B cell (primary cell): Measurements from ENCODE around the gene DGAT2. TPM values are rescaled to one million over a fixed set of nuclear protein-coding genes. Genes with fewer than 3 reads are reported as not detected.

Experiments
- ATAC-seq: fragments of 200-7000 bp; cut with Tn5 transposase; one replicate; pipeline ENCODE4 v1.10.0; 2021; ENCODE audit warnings: low read depth, mild to moderate bottlenecking, moderate number of reproducible peaks, moderate library complexity
- CTCF ChIA-PET: fragments of 350-600 bp; sonication (Branson Sonifier 250); formaldehyde crosslinking; loops from one replicate; lab custom pipeline; 2021; ENCODE audit warnings: antibody characterized with exemption, inconsistent platforms; lab: Charles Lee
- POLR2A ChIA-PET: fragments of 350-600 bp; sonication (Branson Sonifier 250); formaldehyde crosslinking; loops from one replicate; lab custom pipeline; 2021; ENCODE audit warnings: antibody characterized with exemption; lab: Charles Lee
- DNase-seq: peaks from one replicate; pipeline ENCODE4 v3.0.0; 2013
- H2AFZ ChIP-seq: 2 replicates; pipeline ENCODE4 v1.6.1; 2012; ENCODE audit warnings: mild to moderate bottlenecking, low read depth, low read length; ENCODE audit not compliant: insufficient read depth, poor library complexity, severe bottlenecking
- H3K27ac ChIP-seq, 2 donors: 1 replicate in 1 of 2; 2 replicates in 1 of 2; pipeline ENCODE4 v1.5.1; 2012 to 2013; ENCODE audit warnings: low read length in 2 of 2, mild to moderate bottlenecking in 2 of 2, moderate library complexity in 1 of 2
- H3K27me3 ChIP-seq, 4 experiments: fragments of 200-600 bp in 1 of 4; sonication (generic) in 1 of 4; replicated peaks in 1 of 4; 1 replicate in 2 of 4; 2 replicates in 2 of 4; pipeline versions ENCODE4 v1.6.1 to v1.7.0; 2013 to 2016; ENCODE audit warnings: low read length in 3 of 4, mild to moderate bottlenecking in 2 of 4, mixed read lengths in 1 of 4, moderate library complexity in 1 of 4; ENCODE audit not compliant: insufficient read depth in 4 of 4, control insufficient read depth in 3 of 4; ENCODE audit errors: control extremely low read depth in 1 of 4
- H3K36me3 ChIP-seq, 2 experiments: replicated peaks in 1 of 2; 1 replicate in 1 of 2; 2 replicates in 1 of 2; pipeline versions ENCODE4 v1.6.1 to v1.7.1; 2013; ENCODE audit warnings: low read length in 1 of 2; ENCODE audit not compliant: insufficient read depth in 2 of 2, control insufficient read depth in 1 of 2; ENCODE audit errors: control extremely low read depth in 1 of 2, extremely low read depth in 1 of 2
- H3K4me1 ChIP-seq, 2 donors: fragments of 200-600 bp in 1 of 2; sonication (generic) in 1 of 2; 1 replicate in 1 of 2; 2 replicates in 1 of 2; pipeline versions ENCODE4 v1.5.1 to v1.6.1; 2013 to 2017; ENCODE audit warnings: low read length in 2 of 2; ENCODE audit not compliant: control insufficient read depth in 2 of 2, insufficient read depth in 2 of 2
- H3K4me2 ChIP-seq: replicated peaks from 2 replicates; pipeline ENCODE3; 2012; ENCODE audit warnings: mild to moderate bottlenecking, low read depth, low read length; ENCODE audit not compliant: poor library complexity, severe bottlenecking
- H3K4me3 ChIP-seq, 5 experiments: fragments of 200-600 bp in 1 of 5; sonication (generic) in 1 of 5; 1 replicate in 3 of 5; 2 replicates in 2 of 5; pipeline versions ENCODE4 v1.5.1 to v1.7.0; 2011 to 2016; ENCODE audit warnings: low read length in 4 of 5, mild to moderate bottlenecking in 4 of 5, low read depth in 2 of 5, control low read depth in 1 of 5, moderate library complexity in 1 of 5; ENCODE audit not compliant: insufficient read depth in 1 of 5; ENCODE audit errors: control extremely low read depth in 1 of 5, extremely low read depth in 1 of 5
- H3K79me2 ChIP-seq: fragments of 200-600 bp; sonication (generic); one replicate; pipeline ENCODE4 v1.6.0; 2016; ENCODE audit warnings: low read length; ENCODE audit not compliant: control insufficient read depth, insufficient read depth
- H3K9ac ChIP-seq: fragments of 200-600 bp; sonication (generic); 2 replicates; pipeline ENCODE4 v1.6.1; 2017; ENCODE audit warnings: mild to moderate bottlenecking, low read length, moderate library complexity
- H3K9me3 ChIP-seq, 3 donors: one replicate each; pipeline versions ENCODE4 v1.6.1 to v1.7.1; 2013; ENCODE audit warnings: low read length in 2 of 3; ENCODE audit not compliant: control insufficient read depth in 2 of 3, insufficient read depth in 1 of 3; ENCODE audit errors: control extremely low read depth in 1 of 3
- H4K20me1 ChIP-seq: 2 replicates; pipeline ENCODE4 v1.6.0; 2012; ENCODE audit warnings: mild to moderate bottlenecking, low read length; ENCODE audit not compliant: insufficient read depth, control insufficient read depth, poor library complexity, severe bottlenecking
- H3K27ac Mint-ChIP-seq: one replicate; pipeline ENCODE4 v1.8.0; 2021; ENCODE audit warnings: mixed read lengths
- H3K27me3 Mint-ChIP-seq: one replicate; pipeline ENCODE4 v1.8.0; 2021; ENCODE audit warnings: mixed read lengths
- H3K4me1 Mint-ChIP-seq: one replicate; pipeline ENCODE4 v1.8.0; 2021; ENCODE audit warnings: mixed read lengths
- H3K4me3 Mint-ChIP-seq: one replicate; pipeline ENCODE4 v1.8.0; 2021; ENCODE audit warnings: mixed read lengths
- H3K9me3 Mint-ChIP-seq: one replicate; pipeline ENCODE4 v1.8.0; 2022; ENCODE audit warnings: mixed read lengths; ENCODE audit not compliant: insufficient read depth
- CTCF ChIP-seq: fragments of 200-600 bp; IDR thresholded peaks from one replicate; pipeline ENCODE4 v1.8.0; 2022; ENCODE audit warnings: antibody characterized with exemption, mild to moderate bottlenecking
- EZH2 ChIP-seq: IDR thresholded peaks from 2 replicates; pipeline ENCODE4 v1.6.1; 2012; ENCODE audit warnings: borderline replicate concordance, low read depth, mild to moderate bottlenecking, moderate library complexity, low read length; ENCODE audit not compliant: insufficient read depth, poor library complexity, severe bottlenecking
- WGBS: methylation state at CpG from one replicate; pipeline ENCODE4 v1.1.5; 2013; ENCODE audit warnings: missing lambda C conversion rate; ENCODE audit not compliant: insufficient coverage; 5-methylcytosine and 5-hydroxymethylcytosine counted together
- intact Hi-C: fragments of 100-400 bp; cut with micrococcal nuclease; formaldehyde crosslinking; loops from one replicate; pipeline ENCODE4 v1.10.0; 2022
- polyA plus RNA-seq: library from polyadenylated mRNA; depleted of rRNA; stranded (reverse); fragments of >200 nt; gene quantifications from 2 replicates; pipeline ENCODE4 v1.2.3, GENCODE V29; 2012
- total RNA-seq, 2 donors: library from RNA; stranded (reverse); fragments of 120-200 nt in 1 of 2; gene quantifications; 1 replicate in 1 of 2; 2 replicates in 1 of 2; pipeline versions ENCODE4 v1.2.3 to v1.2.4, GENCODE V29; 2013 to 2022

Gene DGAT2
- total and polyA plus RNA-seq, 2 donors (not counting 1 experiment from before 2014, with no cell fraction given), result 5.8 to 6.5 TPM

DNA sequence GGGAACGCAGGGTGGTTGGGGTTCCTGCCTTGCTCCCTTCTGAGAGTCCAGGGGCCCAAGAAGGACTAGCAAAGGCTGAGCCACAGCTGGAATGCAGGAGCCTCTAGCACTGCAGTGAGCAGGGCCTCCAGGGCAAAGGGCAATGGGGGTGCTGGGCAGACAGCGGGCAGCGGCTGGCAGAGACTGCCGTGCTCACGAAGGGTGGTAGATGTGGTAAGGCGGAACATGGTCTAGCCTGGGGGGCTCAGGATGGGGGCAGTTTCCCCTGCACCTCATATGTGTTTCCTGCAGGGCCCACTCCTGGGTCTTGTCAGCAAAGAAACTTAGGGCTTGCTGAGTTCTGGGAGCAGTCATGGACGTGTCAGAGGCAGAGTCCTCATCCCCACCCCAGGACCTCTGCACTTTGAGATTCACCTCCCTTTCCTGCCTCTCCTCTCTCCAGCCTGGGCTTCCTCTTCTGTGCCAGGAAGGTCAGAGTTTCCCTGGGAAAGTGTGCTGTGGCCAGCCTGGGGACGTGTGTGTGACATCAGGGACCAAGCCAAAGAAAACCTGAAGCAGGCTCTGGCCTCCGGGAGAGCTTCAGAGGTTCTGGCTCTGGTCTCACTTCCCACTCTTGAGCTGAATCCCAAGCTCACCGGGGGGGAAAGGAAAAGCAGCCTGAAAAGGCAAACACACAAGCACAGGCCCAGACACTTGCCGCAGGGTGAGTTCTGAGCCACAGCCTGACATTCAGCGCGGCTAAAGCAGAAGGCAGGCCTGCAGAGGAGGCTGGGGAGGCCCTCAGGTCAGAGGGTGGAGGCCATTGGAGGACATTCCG, 46.5 kb upstream of the DGAT2 start:
- Mint-ChIP-seq H3K9me3 (no peaks in the 10 kb centered on the region), H3K4me3 (no peak overlapping the region), H3K27ac (no peak overlapping the region), H3K27me3 (no peaks in the 10 kb centered on the region), H3K4me1 (no peaks in the 10 kb centered on the region)
- intact Hi-C loops, result loop anchor here (5.0 to 10.0 kb wide), 2 partner anchors 265 to 433 kb away; no protein-coding TSS in a partner anchor
- Histone ChIP-seq H3K4me1 (no peaks in the 10 kb centered on the region), H3K36me3 (no peaks in the 10 kb centered on the region), H3K9me3 (no peaks in the 10 kb centered on the region), H3K9ac (no peak overlapping the region), H3K27me3 (no peaks in the 10 kb centered on the region), H3K4me2 (no peak overlapping the region), H4K20me1 (no peaks in the 10 kb centered on the region), H3K27ac (no peak overlapping the region), H2AFZ (no peak overlapping the region), H3K4me3 (no peak overlapping the region), H3K79me2 (no peaks in the 10 kb centered on the region)
- POLR2A ChIA-PET, result interaction anchor here (0.5 to 1.5 kb wide), 2 partner anchors 47 to 161 kb away, joined by 3 to 4 read pairs; partner anchors contain the start of gene DGAT2
- TF ChIP-seq EZH2 (no peak), CTCF (no peak)
- 87% methylated on average over 10 of the region's 14 CpGs for WGBS
- no peak for ATAC-seq
- CTCF ChIA-PET, result interaction anchor here (1.3 to 1.9 kb wide), 8 partner anchors 7 to 597 kb away, joined by 3 to 18 read pairs (median 6); no protein-coding TSS in a partner anchor
- no peak for DNase-seq

- 85% methylated on average over 6 of the region's 9 CpGs for WGBS
- POLR2A ChIA-PET, result interaction anchor here (1.5 kb wide), 1 partner anchor 47 kb away, joined by 3 read pairs; the partner anchor contains the start of gene DGAT2
- Mint-ChIP-seq H3K9me3 (no peaks in the 10 kb centered on the region), H3K4me1 (no peaks in the 10 kb centered on the region), H3K4me3 (no peak overlapping the region), H3K27ac (no peak overlapping the region), H3K27me3 (no peaks in the 10 kb centered on the region)
- Histone ChIP-seq H3K4me3 (no peak overlapping the region), H3K9me3 (no peaks in the 10 kb centered on the region), H3K9ac (no peak overlapping the region), H3K79me2 (no peaks in the 10 kb centered on the region), H2AFZ (no peak overlapping the region), H3K27me3 (no peaks in the 10 kb centered on the region), H3K4me2 (no peak overlapping the region), H3K36me3 (no peaks in the 10 kb centered on the region), H4K20me1 (no peaks in the 10 kb centered on the region), H3K4me1 (no peaks in the 10 kb centered on the region), H3K27ac (no peak overlapping the region)
- CTCF ChIA-PET, result interaction anchor here (0.9 to 1.9 kb wide), 8 partner anchors 8 to 596 kb away, joined by 3 to 18 read pairs (median 6); no protein-coding TSS in a partner anchor
- no peak for TF ChIP-seq EZH2
- no peak for TF ChIP-seq CTCF
- intact Hi-C loops, result loop anchor here (1.0 to 10.0 kb wide), 3 partner anchors 46 to 432 kb away; partner anchors contain the start of gene DGAT2
- DNase-seq (no peak), ATAC-seq (no peak)
Observed at GRCh38 chr11:75722669-75723042, 45.9 kb upstream of the DGAT2 start.
